ENCODE data around the gene CPNE2.

Gene CPNE2

GRCh38 chr16:57196286-57196685, 103.9 kb downstream of the CPNE2 start:
- no peak for DNase-seq (ENCODE audit: low read depth)

- no peak for DNase-seq (ENCODE audit: low read depth)
Observed at GRCh38 chr16:57196753-57197152, 104.4 kb downstream of the CPNE2 start.
